Testis (tissue), 2 donors: ENCODE data around the gene PIM3.

ENCODE experiments used
- POLR2A ChIP-seq: fragments of 450-650 bp; IDR thresholded peaks from one replicate; pipeline ENCODE4 v1.6.1; 2017; ENCODE audit warnings: antibody characterized with exemption, mild to moderate bottlenecking, moderate library complexity
- TF ChIP-seq, protein P1 (sequence below), 3 experiments: fragments of 450-650 bp in 2 of 3; fragments of 200-600 bp in 1 of 3; sonication (generic) in 1 of 3; IDR thresholded peaks; one replicate each; pipeline ENCODE4 v1.5.1; 2016 to 2019; ENCODE audit warnings: antibody characterized with exemption in 3 of 3, mild to moderate bottlenecking in 2 of 3, moderate library complexity in 1 of 3

DNA sequence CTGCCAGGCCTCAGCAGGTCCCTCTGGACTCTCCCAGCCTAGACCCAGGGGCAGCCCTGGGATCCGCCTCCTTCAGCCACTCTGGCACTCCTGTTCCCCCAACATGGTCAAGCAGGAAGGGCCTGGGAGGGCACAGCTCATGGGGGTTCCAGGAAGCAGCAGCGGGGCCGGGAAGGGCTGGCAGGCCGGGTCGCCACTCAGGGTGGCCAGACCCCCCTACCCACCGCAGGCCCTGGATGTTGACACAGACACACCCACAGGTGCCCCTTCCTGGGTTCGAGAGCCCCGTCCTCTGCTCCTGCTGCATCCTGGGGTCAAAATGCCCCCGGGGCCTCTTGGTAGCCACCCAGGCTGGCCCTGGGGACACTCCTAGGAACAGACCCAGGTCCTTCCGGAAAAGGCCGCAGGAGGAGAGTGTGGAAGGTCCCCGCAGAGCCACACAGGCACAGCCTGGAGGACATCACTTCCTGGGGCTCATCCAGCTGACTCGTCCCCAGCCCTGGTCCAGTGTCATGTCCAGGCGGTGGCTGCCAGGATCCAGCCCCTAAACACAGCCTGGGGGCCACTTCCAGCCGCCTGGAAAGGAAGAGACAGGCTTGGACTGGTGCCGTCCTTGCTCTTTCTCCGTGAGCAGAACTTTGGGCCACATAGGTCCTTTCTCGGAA is 6.8 kb upstream of the PIM3 start:
- TF ChIP-seq, protein P1, sequence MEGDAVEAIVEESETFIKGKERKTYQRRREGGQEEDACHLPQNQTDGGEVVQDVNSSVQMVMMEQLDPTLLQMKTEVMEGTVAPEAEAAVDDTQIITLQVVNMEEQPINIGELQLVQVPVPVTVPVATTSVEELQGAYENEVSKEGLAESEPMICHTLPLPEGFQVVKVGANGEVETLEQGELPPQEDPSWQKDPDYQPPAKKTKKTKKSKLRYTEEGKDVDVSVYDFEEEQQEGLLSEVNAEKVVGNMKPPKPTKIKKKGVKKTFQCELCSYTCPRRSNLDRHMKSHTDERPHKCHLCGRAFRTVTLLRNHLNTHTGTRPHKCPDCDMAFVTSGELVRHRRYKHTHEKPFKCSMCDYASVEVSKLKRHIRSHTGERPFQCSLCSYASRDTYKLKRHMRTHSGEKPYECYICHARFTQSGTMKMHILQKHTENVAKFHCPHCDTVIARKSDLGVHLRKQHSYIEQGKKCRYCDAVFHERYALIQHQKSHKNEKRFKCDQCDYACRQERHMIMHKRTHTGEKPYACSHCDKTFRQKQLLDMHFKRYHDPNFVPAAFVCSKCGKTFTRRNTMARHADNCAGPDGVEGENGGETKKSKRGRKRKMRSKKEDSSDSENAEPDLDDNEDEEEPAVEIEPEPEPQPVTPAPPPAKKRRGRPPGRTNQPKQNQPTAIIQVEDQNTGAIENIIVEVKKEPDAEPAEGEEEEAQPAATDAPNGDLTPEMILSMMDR (IDR thresholded peaks at IDR 0.05) = no peak
- no peak for TF ChIP-seq POLR2A
